NCI-H345 treated with DMSO at 0.1 percent for 48 hours (cell line): ENCODE measurements around the gene ATXN7.

ENCODE experiments used
- DNase-seq: peaks from one replicate; lab custom pipeline; 2025; ENCODE audit not compliant: unreplicated experiment; lab: John Stamatoyannopoulos, UW

ATXN7 gene

GRCh38 chr3:63980019-63980418 is 116.4 kb downstream of the ATXN7 start:
- no peak for DNase-seq

- DNase-seq: no peak
Measured at GRCh38 chr3:63980830-63981498, 117.3 kb downstream of the ATXN7 start.

DNA sequence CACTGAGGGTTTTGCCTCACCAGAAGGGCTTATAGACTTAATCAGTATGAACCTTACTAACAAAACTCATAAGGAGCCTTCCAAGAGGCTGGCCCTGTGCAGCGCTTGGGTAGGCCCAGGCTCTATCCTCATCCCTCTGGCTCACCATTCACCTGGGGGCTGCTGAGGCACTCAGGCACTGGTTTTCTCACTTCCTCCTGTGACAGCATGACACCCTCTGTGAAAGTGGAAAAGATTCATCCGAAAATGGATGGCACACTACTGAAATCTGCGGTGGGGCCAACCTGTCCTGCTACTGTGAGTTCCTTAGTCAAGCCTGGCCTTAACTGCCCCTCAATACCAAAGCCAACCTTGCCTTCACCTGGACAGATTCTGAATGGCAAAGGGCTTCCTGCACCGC is 118.3 kb downstream of the ATXN7 start:
- DNase-seq: no peak

- no peak for DNase-seq
Measured at GRCh38 chr3:63984391-63984790, 120.7 kb downstream of the ATXN7 start.

DNA sequence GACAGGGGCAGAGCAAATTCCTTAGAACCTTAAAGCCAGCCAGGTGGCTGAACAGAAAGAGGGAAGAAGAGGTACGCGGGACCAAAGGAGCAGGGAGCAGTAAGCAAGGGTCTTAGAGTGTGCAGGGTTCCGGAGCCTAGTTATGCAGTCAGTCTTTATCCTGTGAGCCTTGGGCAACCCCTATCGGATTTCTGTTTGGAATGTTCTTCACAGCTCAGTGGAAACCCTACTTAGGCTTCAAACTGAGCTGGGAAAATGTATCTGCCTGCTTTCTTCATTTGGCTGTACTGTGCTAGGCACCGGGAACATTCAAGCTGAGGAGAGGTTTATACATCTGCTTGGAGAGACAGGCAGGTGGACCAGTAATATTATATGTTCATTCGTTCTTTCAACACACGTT is 122.5 kb downstream of the ATXN7 start:
- no peak for DNase-seq

GRCh38 chr3:63986831-63987230 is 123.2 kb downstream of the ATXN7 start:
- no peak for DNase-seq

GRCh38 chr3:63988943-63989342 is 125.3 kb downstream of the ATXN7 start:
- no peak for DNase-seq

DNA sequence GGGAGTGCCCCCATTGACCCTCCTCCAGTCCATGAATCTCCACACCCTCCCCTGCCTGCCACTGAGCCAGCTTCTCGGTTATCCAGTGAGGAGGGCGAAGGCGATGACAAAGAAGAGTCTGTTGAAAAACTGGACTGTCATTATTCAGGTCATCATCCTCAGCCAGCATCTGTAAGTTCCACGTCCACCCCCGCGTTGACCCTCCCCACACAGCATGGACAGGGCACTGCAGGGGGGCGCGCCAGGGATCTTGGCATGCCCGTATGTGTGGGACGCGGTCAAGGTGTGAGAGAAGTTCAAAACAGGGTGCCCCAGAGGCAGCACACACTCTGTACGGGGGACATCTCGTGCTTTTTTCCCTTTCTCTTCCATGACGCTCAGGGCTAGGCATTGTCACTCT is 126.5 kb downstream of the ATXN7 start:
- DNase-seq: no peak

GRCh38 chr3:63990733-63991132 is 127.1 kb downstream of the ATXN7 start:
- DNase-seq: no peak

DNA sequence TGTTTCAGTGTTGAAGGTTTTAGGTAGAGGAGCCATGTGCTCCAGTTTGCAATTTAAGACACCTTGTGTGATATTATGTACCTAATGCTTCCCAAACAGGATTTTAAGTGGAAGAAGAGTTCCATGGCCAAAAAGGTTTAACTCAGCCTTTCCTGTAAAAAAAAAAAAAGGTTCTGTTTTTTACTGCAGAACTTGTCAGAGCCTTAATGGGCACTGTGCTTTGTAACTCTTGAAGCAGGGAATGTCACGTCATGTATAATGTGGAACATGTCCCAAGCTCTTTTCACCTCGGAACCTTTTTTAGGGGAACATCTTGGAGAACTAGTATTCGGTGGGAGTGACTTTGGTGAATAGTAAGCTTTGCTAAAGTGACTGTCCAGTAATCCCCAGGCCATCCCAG is 128.0 kb downstream of the ATXN7 start:
- no peak for DNase-seq

DNA sequence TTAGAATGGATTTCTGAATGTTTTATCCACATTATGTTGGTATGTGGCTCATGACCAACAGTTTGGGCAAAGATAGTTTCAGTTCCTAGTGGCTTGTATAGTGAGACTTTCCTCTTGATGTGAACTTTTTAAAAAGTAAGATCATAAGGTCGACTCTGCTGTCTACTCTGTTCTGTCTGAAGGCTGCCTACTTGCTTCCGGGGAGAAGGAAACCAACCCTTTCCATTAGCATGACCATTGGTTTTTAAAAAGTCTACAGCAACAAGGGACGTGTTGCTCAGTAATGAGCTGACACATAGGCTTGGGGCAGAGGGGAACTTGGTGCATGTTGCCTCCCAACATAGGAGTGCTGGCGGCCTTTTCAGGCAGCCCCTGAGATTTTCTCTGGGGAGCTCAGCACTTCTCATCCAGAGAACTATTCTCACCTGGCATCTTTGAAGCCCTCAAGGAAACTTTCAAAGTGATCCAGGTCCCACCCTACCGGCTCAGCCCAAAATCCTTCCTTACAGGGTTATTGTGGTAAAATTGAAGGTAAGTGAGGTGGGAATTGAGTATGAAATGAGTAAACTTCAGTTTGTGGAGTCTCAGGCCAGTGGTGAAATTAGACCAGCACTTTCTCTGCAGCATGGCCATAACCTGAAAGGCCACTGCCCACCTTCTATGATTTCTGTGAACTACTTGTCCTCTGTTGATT is 129.0 kb downstream of the ATXN7 start:
- no peak for DNase-seq

GRCh38 chr3:63993653-63994079 is 130.0 kb downstream of the ATXN7 start:
- DNase-seq: peak; percentile 5

DNA sequence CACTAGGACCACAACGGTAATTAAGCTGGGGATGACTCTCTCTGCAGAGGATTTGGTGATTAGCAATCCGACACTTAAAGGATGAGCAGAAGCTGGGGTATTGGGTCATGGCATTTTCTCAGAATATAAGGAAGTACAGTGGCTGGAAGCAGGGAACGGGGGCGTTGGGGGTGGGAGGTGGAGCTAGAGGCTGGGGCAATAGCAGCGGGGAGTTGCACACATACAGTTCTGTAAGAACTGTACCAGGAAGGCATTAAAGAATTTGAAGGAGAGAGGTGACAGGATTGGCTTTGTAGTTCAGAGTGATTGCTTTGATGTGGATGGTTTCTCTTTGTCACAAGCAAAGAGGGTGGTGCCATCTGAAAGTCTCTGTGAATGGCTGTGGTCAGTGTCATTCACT is 131.4 kb downstream of the ATXN7 start:
- DNase-seq: no peak

DNA sequence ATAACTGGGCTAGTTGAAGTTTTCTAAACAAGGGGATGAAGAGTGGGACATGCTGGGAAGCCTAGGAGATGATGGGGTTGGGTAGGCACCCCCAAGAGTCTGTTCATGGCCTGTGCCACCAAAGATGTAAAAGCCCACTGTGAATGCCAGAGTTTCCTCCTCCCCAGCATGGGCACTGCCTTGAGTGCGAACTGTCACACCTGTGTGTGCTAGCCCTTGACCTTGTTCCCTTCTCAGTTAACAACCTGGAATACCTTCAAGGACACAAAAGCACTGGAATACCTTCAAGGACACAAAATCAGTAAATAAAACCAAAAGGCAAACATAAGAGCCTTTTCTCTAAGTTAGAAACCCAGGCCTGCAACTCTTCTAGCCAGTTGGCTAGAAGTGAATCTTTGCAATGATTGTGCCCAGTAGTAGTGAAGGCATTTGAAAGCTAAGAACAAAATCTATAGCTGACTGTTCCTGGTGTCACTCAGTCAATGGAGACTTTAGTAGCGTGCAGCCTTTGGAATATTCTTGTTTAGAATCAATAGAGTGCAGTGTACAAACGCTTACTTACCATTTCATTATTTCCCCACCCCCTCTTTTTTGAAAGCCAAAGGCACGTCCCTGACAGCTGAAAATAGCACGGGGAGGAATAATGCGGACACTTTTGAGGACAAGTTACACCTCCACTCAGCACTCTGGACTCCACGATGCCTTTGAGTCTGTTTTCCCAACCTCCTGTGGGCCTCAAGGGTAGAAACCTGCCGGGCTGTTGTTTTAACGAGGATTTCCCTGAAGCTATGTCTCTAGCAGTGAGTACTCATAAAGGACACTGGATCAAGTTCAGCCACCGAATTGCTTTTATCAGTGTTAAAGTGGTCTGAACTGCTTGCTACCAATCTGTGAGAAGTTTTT is 135.4 kb downstream of the ATXN7 start:
- DNase-seq: no peak

DNA sequence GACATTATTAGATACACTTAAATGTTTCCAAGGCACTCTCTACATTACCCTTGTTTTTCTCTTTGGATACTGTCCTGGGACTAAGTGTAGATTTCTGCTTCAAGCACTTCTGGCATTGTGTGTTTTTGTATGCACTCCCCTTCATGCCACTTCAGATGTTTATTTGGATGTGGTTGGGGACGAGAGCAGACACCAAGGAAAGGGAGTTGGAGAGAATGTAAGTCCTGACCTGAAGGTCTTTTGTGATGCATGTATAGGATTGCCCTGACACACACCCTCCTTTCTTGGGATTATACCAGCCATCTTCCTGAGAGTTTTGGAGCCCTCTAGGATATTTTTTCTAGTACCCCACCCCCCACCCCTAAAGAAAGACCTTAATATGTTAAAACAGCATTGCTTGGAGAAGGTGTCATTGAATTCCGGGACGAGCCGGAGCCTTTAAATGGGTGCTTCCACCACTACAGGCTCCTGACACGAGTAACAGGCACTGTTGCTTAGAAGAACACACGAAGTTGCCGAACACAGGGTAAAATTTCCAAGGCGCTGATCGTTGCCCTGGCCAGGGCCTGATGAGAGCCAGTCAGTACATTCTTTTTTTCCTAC is 136.9 kb downstream of the ATXN7 start:
- DNase-seq: no peak

DNA sequence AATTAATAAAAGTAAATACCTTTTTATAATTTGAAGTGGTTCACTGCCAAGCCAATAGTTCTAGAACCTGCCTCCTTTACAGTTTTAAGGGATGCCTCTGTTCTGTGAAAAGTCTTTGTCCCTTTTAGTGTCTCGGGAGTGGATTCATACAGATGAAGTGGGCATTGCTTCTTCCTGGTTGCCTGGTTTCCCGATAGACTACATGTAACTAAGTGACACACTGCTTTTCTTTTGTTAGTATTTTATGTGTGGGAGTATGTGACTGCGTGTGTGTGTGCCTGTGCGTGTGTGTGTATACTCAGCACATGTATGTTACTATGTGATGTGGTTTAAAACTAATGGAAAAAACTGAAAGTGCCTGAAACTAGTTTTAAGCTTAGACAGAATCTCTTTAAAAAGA is 138.6 kb downstream of the ATXN7 start:
- no peak for DNase-seq

- DNase-seq: no peak
Measured at GRCh38 chr3:64003589-64003988, 139.9 kb downstream of the ATXN7 start.

DNA sequence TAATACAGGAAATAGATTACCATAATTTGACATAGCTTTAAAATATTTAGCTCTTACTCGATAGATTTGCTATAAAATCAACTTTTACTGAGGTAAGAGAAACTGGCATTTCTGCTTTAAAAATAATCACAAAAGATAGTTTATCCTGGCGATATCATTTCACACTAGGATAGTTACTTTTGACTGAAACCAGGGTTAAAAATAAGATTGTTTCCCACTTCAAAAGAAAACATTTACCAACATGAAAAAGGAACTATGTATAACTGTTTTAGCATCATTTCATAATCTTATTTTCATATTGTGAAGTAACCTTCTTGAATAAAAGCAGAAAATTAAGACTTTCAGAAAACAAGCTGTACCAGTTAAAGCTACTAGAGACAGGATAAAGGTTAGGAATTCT is 144.3 kb downstream of the ATXN7 start:
- no peak for DNase-seq

- DNase-seq: no peak
Measured at GRCh38 chr3:64008487-64009351, 145.1 kb downstream of the ATXN7 start.

- DNase-seq: no peak
Measured at GRCh38 chr3:64009528-64009927, 145.9 kb downstream of the ATXN7 start.
